ENCODE data around the gene NRXN3. TPM values are rescaled to one million over a fixed set of nuclear protein-coding genes. Genes with fewer than 3 reads are reported as not detected.
A peak's percentile ranks its signal among the peaks of the same experiment; 100 is the strongest.

NRXN3 gene
- total and polyA plus RNA-seq, 7 donors = 0.06 to 0.74 (median 0.15) TPM

- Histone ChIP-seq H3K9me3 (no peaks in the 10 kb centered on the region), H3K27me3 (ENCODE audit: insufficient read depth in 3 of 3, low read length in 2 of 3) (no peaks in the 10 kb centered on the region), H3K4me3 (no peak overlapping the region), H3K36me3 (ENCODE audit: insufficient read depth in 1 of 2, low read depth in 1 of 2) (no peaks in the 10 kb centered on the region), H3K27ac (no peak overlapping the region), H3K4me1 (no peaks in the 10 kb centered on the region)
- 70 to 78% (median 71%) methylated on average over 3 of the region's 3 CpGs for WGBS, 3 donors
- DNase-seq (no peak), ATAC-seq (no peak)
- intact Hi-C loops (cut with DNase I) = no loop called here
- TF ChIP-seq CTCF (IDR thresholded peaks at IDR 0.05) = no peak
These were observed 1298.3 kb downstream of the NRXN3 start for GRCh38 chr14:79468486-79468885.

GRCh38 chr14:79473651-79474050 lies 1303.5 kb downstream of the NRXN3 start:
- Histone ChIP-seq H3K27me3 (ENCODE audit: insufficient read depth in 3 of 3, low read length in 2 of 3) (no peaks in the 10 kb centered on the region), H3K27ac (no peak overlapping the region), H3K4me1 (no peaks in the 10 kb centered on the region), H3K36me3 (ENCODE audit: insufficient read depth in 1 of 2, low read depth in 1 of 2) (no peaks in the 10 kb centered on the region), H3K4me3 (no peak overlapping the region), H3K9me3 (no peaks in the 10 kb centered on the region)
- WGBS, 3 donors = 72 to 82% (median 77%) methylated on average over 4 to 5 of the region's 5 CpGs
- intact Hi-C loops (cut with DNase I) = no loop called here
- ATAC-seq = no peak
- no peak for TF ChIP-seq CTCF (IDR thresholded peaks at IDR 0.05)
- no peak for DNase-seq

- H3K27ac ChIP-seq = peak overlapping the region; percentile 73
- no peak overlapping the region for H3K4me3 ChIP-seq
- no peaks in the 10 kb centered on the region for H3K36me3 ChIP-seq (ENCODE audit: insufficient read depth in 1 of 2, low read depth in 1 of 2)
- DNase-seq = no peak
- WGBS, 3 donors = 48 to 54% (median 53%) methylated on average over 6 of the region's 6 CpGs
- H3K9me3 ChIP-seq = no peaks in the 10 kb centered on the region
- no peaks in the 10 kb centered on the region for H3K4me1 ChIP-seq
- ATAC-seq = peak; percentile 44 to 87 (median 84)
- TF ChIP-seq CTCF (IDR thresholded peaks at IDR 0.05) = no peak
- no peaks in the 10 kb centered on the region for H3K27me3 ChIP-seq (ENCODE audit: insufficient read depth in 3 of 3, low read length in 2 of 3)
- intact Hi-C loops (cut with DNase I) = no loop called here
These were observed 1305.8 kb downstream of the NRXN3 start for GRCh38 chr14:79475887-79476532.

GRCh38 chr14:79476552-79476951 lies 1306.4 kb downstream of the NRXN3 start:
- peak in 3 of 4 donors; percentile 72 to 91 (median 84) for ATAC-seq

More at GRCh38 chr14:79476552-79476951, 1306.4 kb downstream of the NRXN3 start:
- no peaks in the 10 kb centered on the region for H3K27me3 ChIP-seq (ENCODE audit: insufficient read depth in 3 of 3, low read length in 2 of 3)
- H3K4me3 ChIP-seq = no peak overlapping the region
- no peak for DNase-seq
- no peaks in the 10 kb centered on the region for H3K4me1 ChIP-seq
- H3K36me3 ChIP-seq (ENCODE audit: insufficient read depth in 1 of 2, low read depth in 1 of 2) = no peaks in the 10 kb centered on the region
- intact Hi-C loops (cut with DNase I) = no loop called here
- peak overlapping the region; percentile 73 for H3K27ac ChIP-seq
- no peaks in the 10 kb centered on the region for H3K9me3 ChIP-seq
- no peak for TF ChIP-seq CTCF (IDR thresholded peaks at IDR 0.05)
- WGBS, 3 donors = 63 to 78% (median 77%) methylated on average over 2 of the region's 2 CpGs

Data from psoas muscle (tissue), 8 donors.